NT2/D1 (cell line): Measurements from ENCODE around the gene NLN.

Experiments
- YY1 ChIP-seq: IDR thresholded peaks from 2 replicates; pipeline ENCODE4 v1.6.1; 2011; ENCODE audit not compliant: insufficient read length, insufficient read depth
- ZNF274 ChIP-seq: IDR thresholded peaks from 2 replicates; pipeline ENCODE4 v1.6.1; 2011; ENCODE audit warnings: mild to moderate bottlenecking, low read depth, low read length

DNA sequence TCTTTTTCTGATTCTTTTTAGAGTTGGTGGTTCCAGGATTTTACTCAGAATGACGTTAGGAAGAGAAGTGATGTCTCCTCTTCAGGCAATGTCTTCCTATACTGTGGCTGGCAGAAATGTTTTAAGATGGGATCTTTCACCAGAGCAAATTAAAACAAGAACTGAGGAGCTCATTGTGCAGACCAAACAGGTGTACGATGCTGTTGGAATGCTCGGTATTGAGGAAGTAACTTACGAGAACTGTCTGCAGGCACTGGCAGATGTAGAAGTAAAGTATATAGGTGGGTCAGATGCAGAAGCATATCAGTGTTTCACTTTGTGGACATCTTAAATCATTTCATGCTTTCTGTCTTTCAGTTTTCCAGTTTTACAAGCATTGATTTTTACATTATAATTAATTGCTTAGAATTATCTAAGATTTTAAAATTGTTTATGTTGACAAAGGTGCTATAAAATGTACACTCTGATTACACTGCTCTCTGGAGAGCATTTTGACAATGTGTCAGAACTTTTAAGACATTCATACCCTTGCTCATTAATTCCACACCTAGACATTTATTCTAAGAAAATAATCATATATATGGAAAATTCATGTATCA lies 36.6 kb downstream of the NLN start:
- TF ChIP-seq ZNF274 (no peak), YY1 (no peak)
